Peyer's patch (tissue), 4 donors: ENCODE results near the gene SLC35D3.

Experiments used
- POLR2A ChIP-seq, 2 donors: fragments of 450-650 bp; IDR thresholded peaks; one replicate each; pipeline ENCODE4 v1.5.1; 2017; ENCODE audit warnings: antibody characterized with exemption in 2 of 2, mild to moderate bottlenecking in 2 of 2, moderate library complexity in 2 of 2
- TF ChIP-seq, protein P1 (sequence below), 6 experiments: fragments of 450-650 bp in 4 of 6; fragments of 200-600 bp in 2 of 6; sonication (generic) in 1 of 6; IDR thresholded peaks; one replicate each; pipeline ENCODE4 v1.5.1; 2017 to 2019; ENCODE audit warnings: antibody characterized with exemption in 6 of 6, mild to moderate bottlenecking in 3 of 6, moderate library complexity in 1 of 6

DNA sequence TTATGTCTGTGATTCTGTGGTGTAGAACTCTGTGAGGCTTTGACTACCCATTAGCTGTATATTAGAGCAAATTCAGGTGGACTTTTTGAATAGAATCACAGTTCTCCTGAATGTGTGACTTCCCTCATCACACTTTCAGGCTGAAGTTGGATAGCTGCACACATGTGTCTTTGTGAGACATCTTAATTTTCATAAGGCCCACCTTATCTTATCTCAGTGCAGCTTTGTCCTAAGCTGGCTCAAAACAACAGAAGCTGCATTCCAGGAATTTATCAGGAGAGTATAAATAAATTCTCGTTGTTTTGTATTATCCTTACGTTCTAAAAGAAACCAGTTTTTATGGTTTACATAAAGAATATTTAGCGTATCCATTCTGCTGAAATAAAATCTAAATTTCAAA is 26.2 kb upstream of the SLC35D3 start:
- TF ChIP-seq, protein P1, sequence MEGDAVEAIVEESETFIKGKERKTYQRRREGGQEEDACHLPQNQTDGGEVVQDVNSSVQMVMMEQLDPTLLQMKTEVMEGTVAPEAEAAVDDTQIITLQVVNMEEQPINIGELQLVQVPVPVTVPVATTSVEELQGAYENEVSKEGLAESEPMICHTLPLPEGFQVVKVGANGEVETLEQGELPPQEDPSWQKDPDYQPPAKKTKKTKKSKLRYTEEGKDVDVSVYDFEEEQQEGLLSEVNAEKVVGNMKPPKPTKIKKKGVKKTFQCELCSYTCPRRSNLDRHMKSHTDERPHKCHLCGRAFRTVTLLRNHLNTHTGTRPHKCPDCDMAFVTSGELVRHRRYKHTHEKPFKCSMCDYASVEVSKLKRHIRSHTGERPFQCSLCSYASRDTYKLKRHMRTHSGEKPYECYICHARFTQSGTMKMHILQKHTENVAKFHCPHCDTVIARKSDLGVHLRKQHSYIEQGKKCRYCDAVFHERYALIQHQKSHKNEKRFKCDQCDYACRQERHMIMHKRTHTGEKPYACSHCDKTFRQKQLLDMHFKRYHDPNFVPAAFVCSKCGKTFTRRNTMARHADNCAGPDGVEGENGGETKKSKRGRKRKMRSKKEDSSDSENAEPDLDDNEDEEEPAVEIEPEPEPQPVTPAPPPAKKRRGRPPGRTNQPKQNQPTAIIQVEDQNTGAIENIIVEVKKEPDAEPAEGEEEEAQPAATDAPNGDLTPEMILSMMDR (IDR thresholded peaks at IDR 0.05), result no peak
- TF ChIP-seq POLR2A (IDR thresholded peaks at IDR 0.05), result no peak
